GM21423 (cell line): Measurements from ENCODE around the gene NPY5R.

Source experiments
- ATAC-seq: cut with Tn5 transposase; IDR thresholded peaks from one replicate; pipeline ENCODE4 v1.9.1; 2021; ENCODE audit warnings: mild to moderate bottlenecking, moderate library complexity; ENCODE audit not compliant: unreplicated experiment

The NPY5R gene

GRCh38 chr4:163384434-163384833 lies 40.7 kb downstream of the NPY5R start:
- ATAC-seq = no peak

DNA sequence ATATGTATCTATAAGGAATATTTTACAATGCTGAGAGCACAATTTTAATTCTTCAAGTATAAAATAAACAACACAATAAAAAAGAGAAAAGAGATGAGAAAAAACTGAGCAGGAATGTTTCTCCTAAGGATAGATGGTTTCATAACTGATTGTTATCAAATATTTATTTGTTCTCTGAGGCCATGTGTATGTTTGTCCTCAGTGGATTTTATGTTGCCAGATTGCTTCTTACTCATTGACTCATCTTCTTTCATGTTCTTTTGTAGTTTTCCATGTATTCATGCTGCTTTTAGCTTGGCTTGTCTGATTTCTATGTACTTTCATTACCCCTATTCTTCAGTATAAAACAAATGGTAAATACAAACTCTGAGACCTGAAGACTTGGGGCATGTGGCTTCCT lies 41.2 kb downstream of the NPY5R start:
- ATAC-seq = no peak

DNA sequence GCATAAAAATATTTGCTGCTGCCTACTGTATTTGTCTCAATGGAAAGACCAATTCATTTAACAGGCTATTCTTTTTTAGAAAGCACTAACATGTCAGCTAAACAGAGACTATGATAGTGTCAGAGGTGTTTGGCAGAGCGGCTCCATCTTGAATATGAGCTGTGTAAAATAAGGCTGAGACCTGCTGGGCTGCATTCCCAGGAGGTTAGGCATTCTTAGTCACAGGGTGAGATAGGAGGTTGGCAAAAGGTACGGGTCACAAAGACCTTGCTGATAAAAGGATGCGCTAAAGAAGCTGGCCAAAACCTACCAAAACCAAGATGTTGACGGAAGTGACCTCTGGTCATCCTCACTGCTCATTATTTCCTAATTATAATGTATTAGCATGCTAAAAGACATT lies 41.8 kb downstream of the NPY5R start:
- ATAC-seq = no peak

GRCh38 chr4:163391756-163392155 lies 48.1 kb downstream of the NPY5R start:
- ATAC-seq = no peak

DNA sequence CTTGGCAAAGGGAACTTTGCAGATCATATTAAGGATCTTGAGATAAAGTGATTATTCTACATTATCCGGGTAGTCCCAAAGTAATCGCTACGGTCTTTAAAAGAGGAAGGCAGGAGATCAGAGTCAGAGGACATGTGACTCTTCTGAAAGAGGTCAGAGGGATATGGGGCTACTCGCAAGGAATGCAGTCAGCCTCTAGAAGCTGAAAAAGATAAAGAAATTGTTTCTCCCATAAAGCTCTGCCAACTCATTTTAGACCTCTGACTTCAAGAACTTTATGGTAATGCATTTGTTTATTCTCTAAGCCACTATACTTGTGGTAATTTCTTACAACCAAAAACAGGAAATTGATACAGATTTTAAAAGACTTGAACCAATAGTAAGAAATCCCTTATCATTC lies 48.6 kb downstream of the NPY5R start:
- no peak for ATAC-seq

GRCh38 chr4:163393471-163393870 lies 49.8 kb downstream of the NPY5R start:
- ATAC-seq = no peak

DNA sequence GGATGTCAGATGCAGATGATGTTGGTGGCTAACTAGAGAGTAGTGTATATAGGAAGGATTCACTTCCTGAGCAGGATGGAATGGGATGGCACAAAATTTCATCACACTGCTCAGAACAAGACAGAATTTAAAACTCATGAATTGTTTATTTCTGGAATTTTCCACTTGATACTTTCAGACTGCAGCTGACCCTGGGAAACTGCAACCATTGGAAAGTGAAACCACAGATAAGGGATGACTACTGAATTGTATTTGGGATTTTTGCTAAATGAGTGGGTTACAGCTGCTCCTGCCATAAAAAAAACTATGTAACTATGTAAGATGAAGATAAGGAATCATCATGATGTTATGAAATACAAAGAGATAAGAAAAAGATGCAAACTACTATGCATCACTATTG lies 51.4 kb downstream of the NPY5R start:
- ATAC-seq = no peak

GRCh38 chr4:163395758-163396157 lies 52.1 kb downstream of the NPY5R start:
- ATAC-seq = no peak

DNA sequence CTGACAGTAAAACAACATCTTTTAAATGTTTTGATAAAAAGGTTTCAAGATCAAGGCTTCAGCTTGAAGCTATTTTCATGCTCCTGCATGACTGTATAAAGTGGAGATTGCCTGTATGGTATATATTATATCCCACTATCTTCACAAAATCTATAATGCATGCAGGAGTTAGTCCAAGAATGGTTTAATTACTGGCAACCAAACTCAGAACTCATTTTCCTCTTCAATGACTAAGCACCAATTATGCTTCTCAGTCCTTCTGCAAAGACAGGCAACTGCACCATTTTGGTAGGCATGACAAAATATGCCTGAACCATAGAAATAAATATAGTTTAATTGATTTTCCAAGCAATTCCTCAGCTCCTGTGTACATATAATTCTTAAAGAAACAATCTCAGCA lies 54.5 kb downstream of the NPY5R start:
- ATAC-seq = no peak

GRCh38 chr4:163400911-163401310 lies 57.2 kb downstream of the NPY5R start:
- no peak for ATAC-seq
